ENCODE measurements around the gene GJD3.
A peak's percentile ranks its signal among the peaks of the same experiment; 100 is the strongest.

The GJD3 gene

DNA sequence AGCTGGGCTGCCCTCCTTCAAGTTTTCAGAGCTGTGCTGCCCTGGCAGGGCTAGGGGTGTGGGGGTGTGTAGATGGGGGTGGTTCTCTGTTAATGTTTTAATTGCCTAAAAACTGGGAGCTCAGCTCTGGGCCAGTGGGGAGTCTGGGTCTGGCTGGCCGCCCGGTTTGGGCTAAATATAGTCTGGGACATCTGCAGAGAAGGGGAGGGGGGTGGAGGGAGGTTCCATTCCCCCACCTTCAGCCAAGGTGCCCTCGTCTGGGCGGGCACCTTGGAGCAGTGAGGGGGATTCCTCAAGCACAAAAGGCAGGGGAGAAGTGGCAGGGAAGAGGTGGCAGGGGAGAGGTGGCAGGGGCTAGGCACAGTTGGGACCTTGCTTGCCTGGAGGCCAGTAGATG is 42.6 kb downstream of the GJD3 start:
- DNase-seq (ENCODE audit: extremely low read depth, low read depth) = no peak
- TF ChIP-seq, protein P1, sequence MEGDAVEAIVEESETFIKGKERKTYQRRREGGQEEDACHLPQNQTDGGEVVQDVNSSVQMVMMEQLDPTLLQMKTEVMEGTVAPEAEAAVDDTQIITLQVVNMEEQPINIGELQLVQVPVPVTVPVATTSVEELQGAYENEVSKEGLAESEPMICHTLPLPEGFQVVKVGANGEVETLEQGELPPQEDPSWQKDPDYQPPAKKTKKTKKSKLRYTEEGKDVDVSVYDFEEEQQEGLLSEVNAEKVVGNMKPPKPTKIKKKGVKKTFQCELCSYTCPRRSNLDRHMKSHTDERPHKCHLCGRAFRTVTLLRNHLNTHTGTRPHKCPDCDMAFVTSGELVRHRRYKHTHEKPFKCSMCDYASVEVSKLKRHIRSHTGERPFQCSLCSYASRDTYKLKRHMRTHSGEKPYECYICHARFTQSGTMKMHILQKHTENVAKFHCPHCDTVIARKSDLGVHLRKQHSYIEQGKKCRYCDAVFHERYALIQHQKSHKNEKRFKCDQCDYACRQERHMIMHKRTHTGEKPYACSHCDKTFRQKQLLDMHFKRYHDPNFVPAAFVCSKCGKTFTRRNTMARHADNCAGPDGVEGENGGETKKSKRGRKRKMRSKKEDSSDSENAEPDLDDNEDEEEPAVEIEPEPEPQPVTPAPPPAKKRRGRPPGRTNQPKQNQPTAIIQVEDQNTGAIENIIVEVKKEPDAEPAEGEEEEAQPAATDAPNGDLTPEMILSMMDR (IDR thresholded peaks at IDR 0.05; ENCODE audit: low read depth, low read length) = no peak

DNA sequence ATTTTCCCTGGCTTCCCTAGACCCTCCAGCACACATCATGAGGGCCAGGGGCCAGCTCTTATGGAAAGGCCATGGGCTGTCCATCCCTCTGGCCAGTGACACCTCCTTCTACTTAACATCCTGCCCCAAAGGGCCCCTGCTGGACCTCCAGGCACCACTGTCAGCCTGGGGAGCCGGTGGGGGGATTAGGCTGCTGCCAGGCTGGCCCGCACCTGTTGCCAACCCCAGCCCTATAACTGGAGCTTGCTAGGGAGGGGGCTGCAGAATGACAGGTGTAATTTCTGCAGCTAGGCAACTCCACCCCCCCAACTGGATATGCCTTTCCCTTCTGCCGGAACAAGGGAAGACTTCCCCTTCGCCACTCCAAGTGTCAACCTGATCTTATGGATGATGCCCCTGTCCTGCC is 43.0 kb downstream of the GJD3 start:
- no peak for DNase-seq (ENCODE audit: extremely low read depth, low read depth)
- TF ChIP-seq, protein P1 (IDR thresholded peaks at IDR 0.05; ENCODE audit: low read depth, low read length) = no peak

DNA sequence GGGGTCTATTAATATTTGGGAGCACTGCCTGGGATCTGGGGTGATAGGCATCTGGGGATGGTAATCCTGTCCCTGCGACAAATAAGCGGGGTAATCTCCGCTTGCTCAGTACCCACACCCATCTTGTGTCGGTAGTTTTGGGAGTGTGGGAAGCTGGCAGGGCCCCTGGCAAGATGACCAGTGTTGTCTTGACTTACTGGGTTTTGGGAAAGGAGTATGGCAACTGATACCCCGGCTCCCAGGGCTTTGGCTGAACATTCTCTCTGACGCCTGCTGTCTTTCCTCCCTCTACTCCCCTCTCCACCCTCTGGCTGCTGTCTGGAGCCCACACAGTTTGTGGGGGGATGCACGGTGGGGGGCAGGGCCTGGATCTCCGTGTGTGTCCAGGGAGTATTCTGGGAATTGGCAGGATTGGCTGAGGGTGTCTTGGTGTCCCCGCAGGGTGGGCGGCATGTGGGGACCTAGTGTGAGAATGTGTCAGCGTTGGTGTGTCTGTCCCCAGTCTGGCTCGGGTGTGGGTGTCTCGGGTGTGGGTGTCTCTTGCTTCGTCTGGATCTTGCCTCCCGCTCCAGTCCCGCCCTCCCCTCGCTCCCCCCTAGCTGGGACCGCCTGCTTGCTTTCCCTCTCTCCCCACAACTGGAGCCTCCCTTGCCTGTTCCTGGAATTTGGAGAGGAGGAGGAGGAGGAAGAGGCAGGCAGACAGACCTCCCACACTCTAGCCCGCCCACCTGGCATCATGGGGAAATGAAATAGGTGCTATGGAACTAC is 43.6 kb downstream of the GJD3 start:
- TF ChIP-seq, protein P1 (IDR thresholded peaks at IDR 0.05; ENCODE audit: low read depth, low read length) = no peak
- no peak for DNase-seq (ENCODE audit: extremely low read depth, low read depth)

DNA sequence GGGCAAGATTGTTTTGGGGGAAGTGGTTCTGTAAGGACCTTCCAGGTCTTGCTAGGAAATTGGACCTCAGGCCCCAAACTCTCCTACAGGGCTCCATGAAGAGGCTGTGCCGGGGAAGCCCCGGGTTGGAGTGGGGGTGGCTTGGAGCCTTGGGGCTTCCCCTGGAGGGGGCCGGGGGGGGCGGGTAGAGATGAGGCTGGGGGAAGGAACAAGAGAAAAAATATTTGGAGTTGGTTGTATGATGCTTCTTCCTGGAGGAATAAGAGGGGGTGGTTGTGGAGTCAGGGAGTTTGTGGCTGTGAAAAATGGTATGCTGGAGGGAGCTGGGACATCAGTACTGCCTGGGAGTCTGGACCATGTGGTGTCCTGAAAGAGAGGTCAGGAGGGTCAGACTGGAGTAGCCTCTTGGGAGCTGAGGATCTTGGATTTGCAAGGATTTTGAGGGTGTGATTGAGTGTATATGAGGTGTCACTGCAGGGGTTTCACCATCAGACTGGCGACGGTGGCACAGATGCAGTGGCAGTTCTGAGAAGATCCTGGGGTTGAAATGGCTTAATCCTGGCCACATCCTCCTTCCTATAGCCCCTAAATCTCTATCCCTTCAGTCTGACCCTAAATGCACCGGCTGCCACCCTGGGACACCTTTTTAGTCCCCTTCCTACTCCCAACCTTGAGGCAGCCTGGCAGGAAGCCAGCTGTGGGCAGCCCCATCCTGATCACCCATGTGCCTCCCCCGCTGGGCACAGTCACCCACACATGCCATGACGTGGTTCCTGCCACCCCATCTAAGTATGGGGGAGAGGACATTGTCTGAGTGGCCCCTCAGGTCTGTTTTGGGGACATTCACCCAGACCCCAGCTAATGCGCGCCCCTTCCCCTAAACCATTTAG is 44.6 kb downstream of the GJD3 start:
- DNase-seq (ENCODE audit: extremely low read depth, low read depth) = no peak
- TF ChIP-seq, protein P1 (IDR thresholded peaks at IDR 0.05; ENCODE audit: low read depth, low read length) = no peak

DNA sequence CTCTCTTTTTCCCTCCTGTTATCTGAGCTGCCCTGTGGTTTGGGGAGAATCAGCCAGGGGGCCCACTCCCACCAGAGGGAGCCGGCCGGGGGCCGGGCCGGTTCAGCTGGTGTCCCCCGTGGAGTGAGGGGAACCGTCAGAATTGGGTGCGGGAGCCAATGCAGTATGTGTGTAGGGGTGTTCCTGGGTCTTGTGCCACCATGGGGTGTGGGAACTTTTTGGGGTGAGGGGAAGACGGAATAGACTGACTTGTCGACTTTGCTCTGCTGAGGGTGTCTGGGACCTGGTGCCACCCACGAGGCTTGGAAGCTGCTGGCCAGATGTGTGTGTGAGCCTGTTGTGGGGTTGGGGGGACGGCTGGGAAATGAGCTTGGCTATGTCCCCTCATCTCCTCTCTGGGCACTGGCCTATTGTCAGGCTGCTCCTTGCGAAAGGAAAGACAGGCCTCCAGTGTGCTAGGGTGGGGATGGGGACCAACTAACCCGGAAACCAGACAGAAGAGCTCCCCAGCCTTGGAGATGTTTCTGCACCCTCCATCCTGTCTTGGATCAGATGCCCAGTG is 45.6 kb downstream of the GJD3 start:
- TF ChIP-seq, protein P1 (IDR thresholded peaks at IDR 0.05; ENCODE audit: low read depth, low read length) = peak; percentile 24; the same call in 1 of the 2 replicates
- DNase-seq (ENCODE audit: extremely low read depth, low read depth) = no peak

DNA sequence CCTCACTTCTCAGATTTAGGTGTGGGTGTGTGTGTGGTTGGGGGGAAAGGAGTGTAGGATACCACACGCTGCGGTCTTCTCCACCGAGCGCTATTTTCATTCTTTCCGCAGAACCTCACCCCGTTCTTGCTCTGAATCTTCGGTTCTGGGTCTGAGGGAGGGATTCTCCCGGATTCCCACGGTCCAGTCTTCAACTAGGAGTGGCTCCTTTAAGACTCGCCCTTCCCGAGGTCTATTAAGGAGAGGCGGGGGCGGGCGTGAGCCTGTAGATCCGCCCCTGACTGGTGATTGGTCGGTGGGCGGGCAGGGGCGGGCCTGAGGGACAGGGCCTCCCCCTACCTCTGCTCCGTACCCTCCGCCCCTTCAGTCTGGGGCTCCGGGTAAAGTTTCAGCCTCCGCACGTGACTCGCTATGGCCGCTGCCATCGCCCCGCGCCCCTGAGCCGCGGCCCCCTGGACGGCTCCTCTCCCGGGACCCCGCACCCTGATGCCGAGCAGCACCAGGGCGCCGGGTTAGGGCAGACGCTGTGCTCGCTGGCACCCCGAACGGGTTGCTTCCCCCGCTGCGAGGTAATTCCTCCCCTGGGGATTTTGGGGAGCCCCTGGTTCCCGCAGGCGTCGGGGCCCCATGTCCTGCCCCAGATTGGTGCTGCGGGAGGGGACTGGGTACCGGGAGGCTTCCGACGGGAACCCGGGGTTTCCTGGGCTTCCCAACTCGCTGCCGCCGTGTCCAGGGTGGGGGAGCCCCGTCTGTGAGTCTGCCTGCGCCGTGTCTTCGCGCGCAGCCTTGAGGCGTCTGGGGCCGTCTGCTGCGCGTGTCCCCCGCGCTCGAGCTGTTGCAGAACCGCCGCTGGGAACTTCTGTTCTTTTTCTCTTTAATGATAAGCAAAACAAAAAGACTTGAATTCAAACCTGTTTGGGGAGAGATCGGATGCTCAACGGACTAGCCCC is 46.4 kb downstream of the GJD3 start:
- TF ChIP-seq, protein P1 (IDR thresholded peaks at IDR 0.05; ENCODE audit: low read depth, low read length) = no peak
- DNase-seq (ENCODE audit: extremely low read depth, low read depth) = peak; percentile 92
